NT2/D1 (cell line): ENCODE data around the gene DLAT.

Experiments
- SUZ12 ChIP-seq: IDR thresholded peaks from 2 replicates; pipeline ENCODE4 v1.6.1; 2011; ENCODE audit not compliant: insufficient read length, insufficient read depth; ENCODE audit errors: extremely low read depth
- YY1 ChIP-seq: IDR thresholded peaks from 2 replicates; pipeline ENCODE4 v1.6.1; 2011; ENCODE audit not compliant: insufficient read length, insufficient read depth
- ZNF274 ChIP-seq: IDR thresholded peaks from 2 replicates; pipeline ENCODE4 v1.6.1; 2011; ENCODE audit warnings: mild to moderate bottlenecking, low read depth, low read length

DNA sequence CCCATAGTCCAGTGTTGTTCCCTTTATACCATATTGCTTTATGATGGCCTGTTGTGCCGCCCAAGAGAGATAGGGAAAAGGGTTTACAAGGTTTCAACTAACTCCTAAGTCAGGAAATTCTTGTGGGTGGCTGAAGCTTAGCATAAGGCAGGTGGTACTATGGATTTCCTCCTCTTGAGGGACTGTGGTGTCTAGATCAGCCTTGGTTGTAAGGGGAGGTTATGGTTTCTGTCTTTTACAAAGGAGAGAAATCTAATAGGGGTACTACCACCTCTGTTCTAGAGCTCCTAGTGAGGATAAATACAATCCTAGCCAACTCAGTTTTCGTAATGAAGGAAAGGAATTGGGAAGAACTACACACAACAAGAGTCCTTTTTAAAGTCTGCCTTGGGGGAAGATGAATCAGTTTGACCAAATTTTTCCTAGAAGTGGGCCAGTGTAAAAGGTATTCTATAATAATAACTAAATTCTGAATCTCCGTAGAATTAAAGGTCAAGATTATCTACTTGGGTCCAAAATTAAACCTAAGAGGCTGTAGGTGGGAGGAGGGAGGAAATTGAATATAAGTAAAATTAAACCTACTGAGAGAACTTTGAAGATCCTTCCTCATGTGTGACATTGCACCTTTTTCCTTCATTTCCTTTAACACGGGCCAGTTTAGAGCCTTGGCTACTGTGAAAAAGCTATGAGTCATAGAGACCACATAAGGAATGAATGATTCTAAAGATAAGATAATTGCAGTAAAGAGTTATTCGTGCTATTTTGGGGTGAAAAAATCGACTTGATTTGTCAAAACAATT, 17.2 kb downstream of the DLAT start:
- no peak for TF ChIP-seq ZNF274
- no peak for TF ChIP-seq YY1
- TF ChIP-seq SUZ12, result no peak
